HL-60 (cell line): Measurements from ENCODE around the gene CLSTN1.
"Not testable (repeated sequence)": the region's sequence is repeated elsewhere in the genome, so short reads cannot be mapped to it uniquely, and the experiment has no call there.

Experiments used
- DNase-seq, 2 experiments: peaks; one replicate each; pipeline ENCODE4 v3.0.0-alpha.2; 2010 to 2020; ENCODE audit warnings: low read depth in 1 of 2, low spot score in 1 of 2
- H3K27ac ChIP-seq: fragments of 250-450 bp; sonication (Bioruptor Pico); replicated peaks from 2 replicates; pipeline ENCODE4 v1.5.1; 2020; ENCODE audit warnings: mild to moderate bottlenecking, moderate library complexity
- H3K27me3 ChIP-seq: fragments of 250-450 bp; sonication (Bioruptor Pico); 2 replicates; pipeline ENCODE4 v1.5.1; 2021; ENCODE audit warnings: mild to moderate bottlenecking, moderate library complexity; ENCODE audit not compliant: insufficient read depth, poor library complexity, severe bottlenecking
- H3K4me3 ChIP-seq: replicated peaks from 2 replicates; pipeline ENCODE4 v1.5.1; 2011; ENCODE audit warnings: mild to moderate bottlenecking, control low read depth, low read length; ENCODE audit not compliant: insufficient read depth
- GABPA ChIP-seq: IDR thresholded peaks from 2 replicates; pipeline ENCODE4 v1.6.1; 2012; ENCODE audit warnings: low read depth
- POLR2AphosphoS5 ChIP-seq: IDR thresholded peaks from 2 replicates; pipeline ENCODE4 v1.6.1; 2012; ENCODE audit warnings: low read depth
- SPI1 ChIP-seq: IDR thresholded peaks from 2 replicates; pipeline ENCODE4 v1.6.1; 2012; ENCODE audit warnings: low read depth, mild to moderate bottlenecking, borderline replicate concordance
- TF ChIP-seq, protein P1 (sequence below): IDR thresholded peaks from one replicate; pipeline ENCODE4 v1.5.1; 2011; ENCODE audit warnings: low read length, control low read depth, inconsistent platforms; ENCODE audit not compliant: insufficient read depth
- TF ChIP-seq, protein P2 (sequence below): IDR thresholded peaks from 2 replicates; pipeline ENCODE4 v1.6.1; 2012; ENCODE audit warnings: low read depth; ENCODE audit not compliant: insufficient replicate concordance

The CLSTN1 gene

DNA sequence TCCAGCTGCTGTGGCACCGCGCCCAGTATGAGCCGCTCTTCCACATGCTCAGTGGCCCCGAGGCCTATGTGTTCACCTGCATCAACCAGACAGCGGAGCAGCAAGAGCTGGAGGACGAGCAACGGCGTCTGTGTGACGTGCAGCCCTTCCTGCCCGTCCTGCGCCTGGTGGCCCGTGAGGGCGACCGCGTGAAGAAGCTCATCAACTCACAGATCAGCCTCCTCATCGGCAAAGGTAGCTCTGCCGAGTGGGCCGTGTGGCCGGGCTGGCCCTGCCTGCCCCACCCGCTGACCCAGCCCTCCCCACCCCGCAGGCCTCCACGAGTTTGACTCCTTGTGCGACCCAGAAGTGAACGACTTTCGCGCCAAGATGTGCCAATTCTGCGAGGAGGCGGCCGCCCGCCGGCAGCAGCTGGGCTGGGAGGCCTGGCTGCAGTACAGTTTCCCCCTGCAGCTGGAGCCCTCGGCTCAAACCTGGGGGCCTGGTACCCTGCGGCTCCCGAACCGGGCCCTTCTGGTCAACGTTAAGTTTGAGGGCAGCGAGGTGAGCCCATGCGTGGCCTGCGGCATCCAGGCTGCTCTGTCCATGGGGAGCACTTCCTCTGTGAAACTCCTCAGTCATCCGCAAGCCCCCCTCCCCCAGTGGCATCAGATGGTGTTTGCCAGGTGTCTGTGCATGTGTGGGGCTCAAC is 108.1 kb downstream of the CLSTN1 start:
- no peaks in the 10 kb centered on the region for H3K27me3 ChIP-seq
- TF ChIP-seq SPI1 = no peak
- no peak for TF ChIP-seq POLR2AphosphoS5
- TF ChIP-seq GABPA = no peak
- TF ChIP-seq, protein P1, sequence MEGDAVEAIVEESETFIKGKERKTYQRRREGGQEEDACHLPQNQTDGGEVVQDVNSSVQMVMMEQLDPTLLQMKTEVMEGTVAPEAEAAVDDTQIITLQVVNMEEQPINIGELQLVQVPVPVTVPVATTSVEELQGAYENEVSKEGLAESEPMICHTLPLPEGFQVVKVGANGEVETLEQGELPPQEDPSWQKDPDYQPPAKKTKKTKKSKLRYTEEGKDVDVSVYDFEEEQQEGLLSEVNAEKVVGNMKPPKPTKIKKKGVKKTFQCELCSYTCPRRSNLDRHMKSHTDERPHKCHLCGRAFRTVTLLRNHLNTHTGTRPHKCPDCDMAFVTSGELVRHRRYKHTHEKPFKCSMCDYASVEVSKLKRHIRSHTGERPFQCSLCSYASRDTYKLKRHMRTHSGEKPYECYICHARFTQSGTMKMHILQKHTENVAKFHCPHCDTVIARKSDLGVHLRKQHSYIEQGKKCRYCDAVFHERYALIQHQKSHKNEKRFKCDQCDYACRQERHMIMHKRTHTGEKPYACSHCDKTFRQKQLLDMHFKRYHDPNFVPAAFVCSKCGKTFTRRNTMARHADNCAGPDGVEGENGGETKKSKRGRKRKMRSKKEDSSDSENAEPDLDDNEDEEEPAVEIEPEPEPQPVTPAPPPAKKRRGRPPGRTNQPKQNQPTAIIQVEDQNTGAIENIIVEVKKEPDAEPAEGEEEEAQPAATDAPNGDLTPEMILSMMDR = no peak
- H3K4me3 ChIP-seq = no peak overlapping the region
- no peak for DNase-seq
- no peak overlapping the region for H3K27ac ChIP-seq

DNA sequence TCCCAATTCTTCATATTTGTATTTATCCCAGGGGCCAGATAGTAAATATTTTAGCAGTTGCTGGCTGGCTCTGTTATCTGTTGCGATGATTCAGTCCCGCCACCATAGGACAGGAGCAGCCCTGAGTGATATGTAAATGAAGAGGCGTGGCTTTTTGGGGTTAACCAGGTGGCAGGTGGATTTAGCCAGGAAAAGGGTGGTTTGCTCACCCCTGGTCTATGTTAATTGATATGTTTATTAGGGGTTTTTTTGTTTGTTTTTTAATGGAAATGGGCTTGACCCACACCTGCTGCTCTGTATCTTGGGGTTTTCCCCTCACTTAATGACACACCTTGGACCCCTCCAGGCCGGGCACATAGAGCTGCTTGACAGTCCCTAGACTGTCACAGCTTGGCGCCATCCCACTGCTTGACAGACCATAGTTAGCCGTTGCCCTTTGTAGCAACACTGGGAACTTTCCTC is 109.5 kb downstream of the CLSTN1 start:
- DNase-seq = no peak
- no peak for TF ChIP-seq POLR2AphosphoS5
- TF ChIP-seq, protein P2, sequence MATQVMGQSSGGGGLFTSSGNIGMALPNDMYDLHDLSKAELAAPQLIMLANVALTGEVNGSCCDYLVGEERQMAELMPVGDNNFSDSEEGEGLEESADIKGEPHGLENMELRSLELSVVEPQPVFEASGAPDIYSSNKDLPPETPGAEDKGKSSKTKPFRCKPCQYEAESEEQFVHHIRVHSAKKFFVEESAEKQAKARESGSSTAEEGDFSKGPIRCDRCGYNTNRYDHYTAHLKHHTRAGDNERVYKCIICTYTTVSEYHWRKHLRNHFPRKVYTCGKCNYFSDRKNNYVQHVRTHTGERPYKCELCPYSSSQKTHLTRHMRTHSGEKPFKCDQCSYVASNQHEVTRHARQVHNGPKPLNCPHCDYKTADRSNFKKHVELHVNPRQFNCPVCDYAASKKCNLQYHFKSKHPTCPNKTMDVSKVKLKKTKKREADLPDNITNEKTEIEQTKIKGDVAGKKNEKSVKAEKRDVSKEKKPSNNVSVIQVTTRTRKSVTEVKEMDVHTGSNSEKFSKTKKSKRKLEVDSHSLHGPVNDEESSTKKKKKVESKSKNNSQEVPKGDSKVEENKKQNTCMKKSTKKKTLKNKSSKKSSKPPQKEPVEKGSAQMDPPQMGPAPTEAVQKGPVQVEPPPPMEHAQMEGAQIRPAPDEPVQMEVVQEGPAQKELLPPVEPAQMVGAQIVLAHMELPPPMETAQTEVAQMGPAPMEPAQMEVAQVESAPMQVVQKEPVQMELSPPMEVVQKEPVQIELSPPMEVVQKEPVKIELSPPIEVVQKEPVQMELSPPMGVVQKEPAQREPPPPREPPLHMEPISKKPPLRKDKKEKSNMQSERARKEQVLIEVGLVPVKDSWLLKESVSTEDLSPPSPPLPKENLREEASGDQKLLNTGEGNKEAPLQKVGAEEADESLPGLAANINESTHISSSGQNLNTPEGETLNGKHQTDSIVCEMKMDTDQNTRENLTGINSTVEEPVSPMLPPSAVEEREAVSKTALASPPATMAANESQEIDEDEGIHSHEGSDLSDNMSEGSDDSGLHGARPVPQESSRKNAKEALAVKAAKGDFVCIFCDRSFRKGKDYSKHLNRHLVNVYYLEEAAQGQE = no peak
- TF ChIP-seq, protein P1 = no peak
- no peak for TF ChIP-seq SPI1
- no peak for TF ChIP-seq GABPA
- Histone ChIP-seq H3K27ac (no peak overlapping the region), H3K4me3 (no peak overlapping the region), H3K27me3 (no peaks in the 10 kb centered on the region)

DNA sequence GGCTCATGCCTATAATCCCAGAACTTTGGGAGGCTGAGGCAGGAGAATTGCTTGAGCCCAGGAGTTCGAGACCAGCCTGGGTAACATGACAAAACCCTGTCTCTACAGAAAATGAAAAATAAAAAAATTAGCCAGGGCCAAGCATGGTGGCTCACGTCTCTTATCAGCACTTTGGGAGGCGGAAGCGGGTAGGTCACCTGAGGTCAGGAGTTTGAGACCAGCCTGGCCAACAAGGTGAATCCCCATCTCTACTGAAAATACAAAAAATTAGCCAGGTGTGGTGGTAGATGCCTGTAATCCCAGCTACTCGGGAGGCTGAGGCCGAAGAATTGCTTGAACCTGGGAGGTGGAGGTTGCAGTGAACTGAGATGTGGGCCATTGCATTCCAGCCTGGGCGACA is 111.0 kb downstream of the CLSTN1 start:
- not testable (repeated sequence) for H3K4me3 ChIP-seq, DNase-seq, H3K27ac ChIP-seq, H3K27me3 ChIP-seq

DNA sequence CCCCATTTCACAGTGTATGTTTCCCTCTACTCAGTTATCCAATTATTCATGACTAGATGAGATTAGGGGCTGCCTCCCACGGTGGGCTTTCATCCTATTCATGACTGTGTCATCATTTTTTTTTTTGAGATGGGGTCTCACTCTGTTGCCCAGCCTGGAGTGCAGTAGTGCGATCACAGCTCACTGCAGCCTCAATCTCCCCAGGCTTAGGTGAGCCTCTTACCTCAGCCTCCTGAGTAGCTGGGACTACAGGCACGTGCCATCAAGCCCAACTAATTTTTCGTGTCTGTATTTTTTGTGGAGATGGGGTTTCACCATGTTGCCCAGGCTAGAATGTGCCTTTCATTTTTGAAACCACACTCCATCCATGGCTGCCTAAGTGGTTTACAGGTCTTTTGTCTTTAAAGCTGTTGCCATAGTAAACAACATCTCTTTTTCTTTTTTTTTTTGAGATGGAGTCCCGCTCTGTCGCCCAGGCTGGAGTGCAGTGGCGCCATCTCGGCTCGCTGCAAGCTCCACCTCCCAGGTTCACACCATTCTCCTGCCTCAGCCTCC is 112.2 kb downstream of the CLSTN1 start:
- no peak for DNase-seq
- Histone ChIP-seq H3K27ac (no peak overlapping the region), H3K4me3 (no peak overlapping the region), H3K27me3 (no peaks in the 10 kb centered on the region)
- TF ChIP-seq SPI1 (no peak), POLR2AphosphoS5 (no peak), GABPA (no peak)
- TF ChIP-seq, protein P2 = no peak
- TF ChIP-seq, protein P1 = no peak
